ENCODE measurements around the gene RNF144A.

RNF144A gene

DNA sequence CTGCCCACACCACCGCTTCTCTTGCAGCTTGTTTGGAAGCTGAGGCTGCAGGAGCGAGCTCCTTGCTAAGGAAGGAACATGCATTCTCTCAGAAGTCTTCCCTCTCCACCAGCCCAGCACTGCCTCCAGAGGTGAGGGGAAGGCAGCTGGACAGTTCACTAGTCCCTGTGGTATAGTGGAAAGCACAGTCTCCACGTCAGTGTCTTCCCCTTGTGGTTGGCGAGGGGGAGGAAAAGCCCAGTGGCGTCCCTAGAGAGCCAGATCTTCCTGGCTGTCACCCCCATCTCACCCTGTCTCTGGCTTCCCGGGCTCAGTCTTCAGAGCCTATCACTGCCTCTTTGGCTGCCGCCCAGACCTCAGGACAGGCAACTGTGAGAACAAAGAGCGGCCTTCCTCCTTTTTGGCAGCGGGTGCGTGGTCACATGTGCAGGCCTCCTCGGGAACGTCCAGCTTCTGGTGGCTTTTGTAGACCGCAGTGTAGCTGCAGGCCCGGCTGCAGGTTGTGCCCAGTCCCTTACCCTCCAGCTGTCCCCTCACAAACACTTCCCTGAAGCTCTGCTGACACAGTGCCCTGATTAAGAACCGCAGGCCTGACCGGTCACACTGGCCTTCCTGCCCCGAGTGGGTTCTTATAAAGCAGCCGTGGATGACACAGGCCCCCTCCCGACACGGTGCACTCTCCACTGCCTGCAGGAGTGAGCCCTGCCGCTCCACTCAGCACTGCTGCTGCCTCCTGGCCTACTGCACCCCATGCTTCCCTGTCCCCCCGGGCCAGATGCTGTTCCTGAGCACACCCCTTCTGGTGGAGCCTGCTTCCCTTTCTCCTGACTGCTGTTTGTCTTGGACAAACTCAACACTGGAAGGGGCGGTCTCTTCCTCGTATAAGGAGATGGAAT, 90.9 kb downstream of the RNF144A start:
- peak; percentile 23 for DNase-seq (ENCODE audit: low spot score)

- no peak for DNase-seq (ENCODE audit: low spot score)
These were observed 92.1 kb downstream of the RNF144A start for GRCh38 chr2:7009207-7009911.

DNA sequence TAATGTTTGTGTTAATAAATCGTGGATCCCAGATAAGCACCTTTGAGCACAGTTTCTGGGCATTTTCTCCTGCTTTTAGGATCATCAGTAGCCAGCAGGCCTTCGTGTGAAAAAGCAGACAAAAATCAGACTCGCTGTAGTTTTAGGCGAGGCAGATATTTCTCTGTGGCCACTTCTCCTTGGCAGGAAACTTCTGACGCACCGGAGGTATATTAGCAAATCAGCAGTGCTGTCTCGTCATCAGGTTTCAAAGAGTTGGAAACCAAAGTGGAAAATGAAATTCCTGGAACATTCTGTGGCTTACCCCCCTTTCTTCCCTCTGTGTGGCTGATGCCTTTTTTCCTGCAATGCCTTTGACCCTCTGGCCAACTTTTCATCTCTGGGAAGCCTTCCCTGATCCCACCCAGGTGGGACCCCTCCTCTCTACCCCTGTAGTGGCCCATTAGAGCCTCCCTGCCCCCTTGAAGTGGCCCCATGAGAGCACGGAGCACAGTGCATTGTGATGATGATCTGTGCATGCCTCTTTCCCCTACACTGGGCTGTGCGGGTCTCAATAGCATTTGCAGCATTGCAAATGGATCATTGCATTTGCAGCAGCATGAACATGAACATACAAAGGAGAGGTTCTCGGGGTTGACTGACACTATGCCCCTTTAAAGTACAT, 93.3 kb downstream of the RNF144A start:
- peak; percentile 77 for DNase-seq (ENCODE audit: low spot score)

DNA sequence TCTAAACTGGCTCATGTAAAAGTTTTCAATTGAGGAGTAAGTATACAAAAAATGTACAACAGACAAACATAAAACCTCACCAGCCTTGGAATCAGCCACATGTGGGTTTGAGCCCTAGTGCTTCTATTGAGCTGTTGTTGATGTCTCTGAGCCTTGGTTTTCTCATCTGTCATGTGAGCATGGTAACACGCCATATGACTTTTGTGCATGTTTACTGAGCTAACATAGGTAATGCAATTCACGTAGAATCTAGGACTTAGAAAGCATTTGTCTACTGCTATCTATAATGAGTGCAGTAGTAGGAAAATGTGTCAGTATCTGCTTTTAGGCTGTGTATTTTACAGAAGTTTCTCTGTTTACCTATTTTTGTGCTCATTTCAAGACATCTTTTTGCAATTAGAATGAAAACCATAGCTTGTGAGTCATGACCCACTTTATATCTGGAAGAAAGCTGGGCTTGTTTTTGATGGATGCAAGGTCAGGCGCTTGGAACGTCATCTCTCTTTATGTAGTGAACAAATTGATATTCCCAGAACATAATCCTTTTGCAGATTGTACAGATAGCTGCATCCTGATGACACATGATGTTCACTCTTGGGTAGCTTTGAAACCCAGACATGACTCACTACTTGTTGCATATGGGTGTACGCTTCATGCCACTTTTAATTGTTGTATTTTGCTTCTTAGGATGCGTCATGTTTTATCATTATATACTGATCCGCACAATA, 94.3 kb downstream of the RNF144A start:
- DNase-seq (ENCODE audit: low spot score) = peak; percentile 49

GRCh38 chr2:7012141-7012764, 95.0 kb downstream of the RNF144A start:
- peak; percentile 33 for DNase-seq (ENCODE audit: low spot score)

GRCh38 chr2:7013471-7014160, 96.4 kb downstream of the RNF144A start:
- DNase-seq (ENCODE audit: low spot score) = no peak

- DNase-seq (ENCODE audit: low spot score) = peak; percentile 31
These were observed 97.0 kb downstream of the RNF144A start for GRCh38 chr2:7014174-7014640.

- no peak for DNase-seq (ENCODE audit: low spot score)
These were observed 98.1 kb downstream of the RNF144A start for GRCh38 chr2:7015007-7015950.

GRCh38 chr2:7016148-7016547, 98.9 kb downstream of the RNF144A start:
- DNase-seq (ENCODE audit: low spot score) = no peak

DNA sequence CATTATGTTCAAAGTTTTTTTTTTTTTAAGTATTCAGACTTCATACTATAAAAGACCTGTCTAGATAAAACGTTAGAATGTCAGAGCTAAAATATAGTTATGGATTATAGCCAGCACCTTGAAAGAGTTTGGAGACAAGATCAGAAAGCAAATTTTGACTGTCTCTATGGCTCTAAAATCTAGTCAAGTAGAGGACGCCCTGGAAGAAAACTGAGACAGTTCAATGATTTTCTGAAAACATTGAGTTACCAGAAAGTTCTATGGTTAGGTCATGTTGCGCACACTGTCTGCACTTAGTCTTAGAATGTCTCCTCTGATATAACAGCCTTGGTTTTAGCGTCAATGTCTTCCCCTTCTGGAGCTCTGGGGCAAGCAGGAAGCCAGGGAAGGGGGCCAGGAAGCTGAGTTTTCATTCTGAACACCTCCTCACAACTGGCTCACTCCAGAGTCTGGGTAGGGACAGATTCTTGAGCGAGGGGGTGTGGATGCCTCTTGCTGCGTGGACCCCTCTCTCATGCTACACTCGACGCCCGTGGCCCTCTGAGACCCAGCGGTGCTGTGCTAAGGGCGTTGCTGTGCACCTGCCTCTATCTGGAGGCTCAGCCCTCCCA, 99.5 kb downstream of the RNF144A start:
- DNase-seq (ENCODE audit: low spot score) = no peak

DNA sequence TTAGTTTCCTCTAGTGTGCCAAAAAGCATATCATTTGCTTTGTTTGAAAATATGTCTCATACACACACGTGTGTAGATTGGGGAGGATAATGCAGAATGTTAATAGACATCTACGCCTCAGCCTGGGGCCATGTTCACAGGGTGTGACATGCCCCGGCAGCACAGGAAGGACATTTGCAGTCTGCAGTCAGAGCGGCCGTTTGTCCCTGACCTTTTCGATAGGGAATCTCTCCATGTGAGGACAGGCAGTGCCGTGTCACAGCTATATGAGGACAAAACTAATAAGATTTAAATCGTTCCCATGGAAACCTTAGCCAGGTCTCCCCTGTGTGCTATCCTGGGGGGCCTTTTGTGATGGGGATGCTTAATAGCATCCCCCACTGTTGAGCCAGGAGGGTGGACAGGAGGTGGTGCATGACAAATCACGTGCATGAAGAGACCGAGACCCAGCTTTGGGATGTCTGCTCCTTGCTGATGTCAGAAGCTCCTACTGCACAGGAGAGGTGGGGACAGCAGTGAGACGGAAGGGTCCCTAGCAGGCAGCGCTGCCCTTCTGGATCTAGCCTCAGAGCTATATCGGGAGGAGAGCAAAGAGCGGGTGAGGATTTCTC, 100.6 kb downstream of the RNF144A start:
- DNase-seq (ENCODE audit: low spot score) = no peak

DNA sequence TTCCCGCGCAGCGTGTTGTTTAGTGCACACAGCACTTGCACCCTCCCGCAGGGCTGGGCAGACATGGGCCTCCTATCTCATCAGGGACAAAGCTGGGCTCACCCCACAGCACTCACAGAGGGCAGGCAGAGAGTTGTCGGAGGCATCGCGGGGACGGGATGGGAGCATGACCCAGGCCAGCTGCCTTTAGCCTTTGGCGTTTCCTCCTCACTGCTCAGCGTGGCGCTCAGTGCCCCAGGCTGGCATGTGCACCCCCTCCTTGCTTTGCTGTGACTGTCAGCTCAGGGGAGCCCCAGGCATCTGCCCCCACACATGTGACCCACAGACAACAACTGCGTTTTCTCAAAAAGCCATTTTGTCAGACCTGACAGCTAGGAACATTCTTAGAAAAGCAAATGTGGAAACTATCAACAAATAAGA, 101.1 kb downstream of the RNF144A start:
- DNase-seq (ENCODE audit: low spot score) = no peak

GRCh38 chr2:7018767-7019166, 101.6 kb downstream of the RNF144A start:
- no peak for DNase-seq (ENCODE audit: low spot score)

- no peak for DNase-seq (ENCODE audit: low spot score)
These were observed 102.0 kb downstream of the RNF144A start for GRCh38 chr2:7019191-7019590.

DNA sequence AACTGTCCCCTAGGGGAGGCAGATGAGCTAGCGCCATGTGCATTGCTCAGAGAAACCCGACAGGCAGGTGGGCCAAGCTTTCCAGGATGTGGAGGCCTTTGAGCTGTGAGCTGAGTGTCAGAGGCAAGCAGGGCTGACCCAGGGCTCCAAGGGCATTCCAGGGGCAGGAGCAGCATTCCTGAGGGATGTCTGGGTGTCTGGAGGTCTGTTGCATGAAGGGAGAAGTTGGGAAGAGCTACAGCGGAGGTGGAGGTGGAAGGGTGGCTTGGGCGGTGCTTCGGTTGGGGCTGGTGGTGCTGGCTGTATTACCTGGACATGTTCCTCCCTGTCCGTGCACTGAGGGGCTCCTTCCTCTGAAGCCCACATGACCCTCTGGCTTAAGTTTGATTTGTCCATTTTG, 102.8 kb downstream of the RNF144A start:
- no peak for DNase-seq (ENCODE audit: low spot score)

GRCh38 chr2:7020468-7020867, 103.3 kb downstream of the RNF144A start:
- DNase-seq (ENCODE audit: low spot score) = no peak

- no peak for DNase-seq (ENCODE audit: low spot score)
These were observed 103.8 kb downstream of the RNF144A start for GRCh38 chr2:7020939-7021470.

All from GM03348 (cell line).